Activated CD8-positive, alpha-beta memory T cell treated with anti-CD3 and anti-CD28 coated beads for 24 hours (primary cell): Measurements from ENCODE around the gene IGF2BP3.

Source experiments
- DNase-seq: peaks from one replicate; pipeline ENCODE4 v3.0.0-alpha.2; 2020

IGF2BP3 gene

DNA sequence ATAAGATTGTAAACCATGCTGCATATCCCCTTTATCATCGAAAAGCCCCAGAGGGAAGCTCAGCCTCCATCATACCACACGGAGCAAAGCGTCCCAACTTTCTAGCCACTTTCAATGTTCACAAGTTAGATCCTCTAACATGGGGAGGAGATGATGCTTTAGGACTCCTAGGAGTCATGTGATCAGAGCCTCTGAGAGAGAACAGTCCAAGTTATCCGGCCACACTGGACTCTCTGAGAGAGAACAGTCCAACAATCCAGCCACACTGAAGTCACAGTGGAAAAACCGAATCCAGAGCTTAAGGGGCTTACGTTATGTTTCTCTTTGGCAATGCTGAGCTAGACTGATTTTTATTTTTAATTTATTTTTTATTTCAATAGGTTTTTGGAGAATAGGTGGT lies 98.6 kb downstream of the IGF2BP3 start:
- no peak for DNase-seq

DNA sequence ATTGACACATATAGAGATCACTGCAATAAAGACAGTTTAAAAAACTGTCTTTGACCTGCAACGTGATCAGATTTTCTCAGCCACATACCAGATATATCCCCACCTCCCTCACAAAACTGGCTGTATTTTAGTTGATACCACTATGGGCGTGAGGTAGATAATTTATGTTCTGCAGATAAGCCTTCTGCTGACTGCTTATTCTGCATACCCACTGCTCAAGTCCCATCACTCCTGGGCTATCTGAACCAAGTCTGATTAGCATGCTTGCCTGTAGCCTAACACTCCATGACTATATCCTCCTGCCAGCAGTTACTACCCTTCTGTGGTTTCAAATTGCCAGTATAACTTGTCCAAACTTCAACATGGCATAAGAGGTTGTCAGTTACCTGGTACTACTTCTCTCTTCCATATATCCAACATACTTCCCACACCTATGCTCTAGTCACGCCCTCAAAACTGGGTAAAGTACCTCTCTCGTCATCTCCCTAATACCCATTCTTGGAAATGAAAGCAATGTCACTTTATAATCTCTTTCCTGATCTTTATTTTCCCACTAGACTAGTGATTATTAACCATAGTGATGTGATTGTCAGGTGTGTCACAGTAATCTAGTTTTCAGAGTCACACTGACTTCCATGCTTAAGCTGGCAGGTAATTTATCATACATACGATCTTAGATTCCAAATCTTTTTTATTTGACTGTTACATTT lies 100.4 kb downstream of the IGF2BP3 start:
- DNase-seq: no peak

DNA sequence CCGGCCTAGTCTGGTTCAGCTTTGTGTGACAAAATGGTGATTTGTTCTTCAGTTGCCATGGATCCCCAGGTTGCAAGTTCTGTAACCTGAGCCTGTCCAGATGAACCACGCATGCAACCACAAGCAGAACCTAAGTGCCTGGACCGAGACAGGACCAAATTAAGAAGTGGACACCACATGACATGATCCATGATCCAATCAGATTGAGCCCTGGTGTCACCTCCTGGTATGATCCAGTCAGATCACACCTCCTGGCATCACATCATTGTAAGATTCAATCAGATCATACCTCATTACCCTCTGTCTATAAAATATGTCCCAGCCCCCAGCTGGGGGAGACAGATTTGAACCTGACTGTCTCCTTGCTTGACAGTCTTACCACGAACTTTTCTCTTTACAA lies 101.2 kb downstream of the IGF2BP3 start:
- no peak for DNase-seq

DNA sequence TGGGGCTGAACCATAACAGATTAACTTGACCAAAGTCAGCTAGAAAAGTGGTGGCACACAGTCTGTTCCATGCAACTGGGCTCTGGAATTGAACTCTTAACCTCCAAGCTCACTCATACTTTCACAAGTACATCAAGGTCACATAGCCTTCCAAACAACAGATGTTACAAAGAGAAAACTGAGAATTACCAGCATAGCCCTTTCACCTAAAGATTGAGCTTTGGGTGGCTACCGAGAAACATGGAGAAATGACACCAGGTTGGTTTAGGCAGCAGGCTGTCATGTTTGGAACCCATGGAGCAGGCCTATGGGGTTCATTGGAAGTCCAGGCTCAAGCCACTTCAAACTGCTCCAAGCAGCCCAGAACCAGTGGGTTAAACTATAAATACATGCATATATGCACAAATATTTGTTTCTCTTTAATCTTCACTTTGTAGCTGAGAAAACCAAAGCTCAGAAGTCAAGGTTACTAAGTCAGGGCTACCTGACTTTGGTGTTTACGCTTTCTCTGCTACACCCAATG lies 112.1 kb downstream of the IGF2BP3 start:
- DNase-seq: no peak

DNA sequence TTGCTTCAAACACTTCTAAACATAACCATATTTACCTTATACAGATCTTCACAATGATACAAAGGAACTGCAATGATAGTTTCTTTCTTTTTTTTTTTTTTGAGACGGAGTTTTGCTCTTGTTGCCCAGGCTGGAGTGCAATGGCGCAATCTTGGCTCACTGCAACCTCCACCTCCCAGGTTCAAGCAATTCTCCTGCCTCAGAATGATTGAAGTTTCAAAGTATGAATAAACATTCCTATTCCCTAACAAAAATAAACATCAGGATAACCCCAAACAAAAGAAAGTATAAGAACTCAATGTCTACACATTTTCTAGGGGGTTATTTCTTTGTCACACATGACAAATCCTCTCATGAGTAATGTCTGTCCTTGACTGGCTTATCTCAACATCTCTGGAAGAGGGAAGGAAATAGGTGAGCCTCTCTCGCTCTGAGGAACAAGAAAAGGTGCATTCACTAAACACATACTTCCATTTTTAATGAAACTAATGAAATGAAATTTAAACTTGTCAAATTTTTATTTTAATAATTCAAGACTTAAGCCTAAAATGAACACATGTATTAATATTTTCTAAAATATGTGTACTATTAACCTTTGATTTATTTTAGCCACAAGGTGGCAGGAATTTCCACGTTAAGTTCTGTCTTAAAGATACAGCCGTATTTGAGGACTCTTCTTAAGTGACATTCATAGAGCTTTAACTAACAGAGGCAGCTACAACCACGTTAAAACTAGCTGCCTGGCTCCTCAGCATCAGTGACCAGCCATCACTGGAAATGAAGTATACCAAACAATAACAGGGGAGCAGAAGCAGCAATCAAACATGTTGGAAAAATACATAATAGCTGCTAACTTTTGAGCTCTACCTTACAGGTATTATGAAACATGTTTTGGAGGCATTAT lies 112.8 kb downstream of the IGF2BP3 start:
- no peak for DNase-seq

DNA sequence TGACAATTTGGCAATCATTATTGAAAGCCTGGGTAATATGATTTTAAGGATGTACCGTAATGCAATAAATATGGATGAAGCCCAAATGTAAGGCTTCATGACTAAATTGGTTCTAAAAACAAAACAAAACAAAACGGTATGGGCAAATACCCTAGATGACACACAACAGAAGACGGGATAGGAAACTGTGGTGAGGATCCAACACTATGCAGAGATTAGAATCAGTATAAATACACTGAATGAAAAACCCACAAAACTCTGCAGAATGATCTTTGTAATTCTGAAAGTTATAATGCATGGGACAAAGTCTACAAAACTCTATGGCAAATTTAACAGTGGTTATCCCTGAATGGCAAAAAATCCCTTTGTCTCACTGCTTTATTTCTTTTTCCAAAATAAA lies 113.6 kb downstream of the IGF2BP3 start:
- no peak for DNase-seq

DNA sequence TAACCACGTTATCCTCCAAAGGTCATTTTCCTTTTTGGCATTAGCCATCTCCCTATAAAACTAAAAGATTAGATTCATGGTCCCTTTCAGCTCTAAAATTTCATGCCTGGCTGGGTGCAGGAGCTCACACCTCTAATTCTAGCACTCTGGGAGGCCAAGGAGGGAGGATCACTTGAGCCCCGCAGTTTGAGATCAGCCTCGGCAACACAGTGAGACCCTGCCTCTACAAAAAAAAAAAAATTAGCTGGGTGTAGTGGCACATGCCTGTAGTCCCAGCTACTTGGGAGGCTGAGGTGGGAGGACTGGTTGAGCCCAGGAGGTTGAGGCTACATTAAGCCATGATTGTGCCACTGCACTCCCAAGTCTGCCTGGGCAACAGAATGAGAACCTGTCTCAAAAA lies 114.1 kb downstream of the IGF2BP3 start:
- no peak for DNase-seq

DNA sequence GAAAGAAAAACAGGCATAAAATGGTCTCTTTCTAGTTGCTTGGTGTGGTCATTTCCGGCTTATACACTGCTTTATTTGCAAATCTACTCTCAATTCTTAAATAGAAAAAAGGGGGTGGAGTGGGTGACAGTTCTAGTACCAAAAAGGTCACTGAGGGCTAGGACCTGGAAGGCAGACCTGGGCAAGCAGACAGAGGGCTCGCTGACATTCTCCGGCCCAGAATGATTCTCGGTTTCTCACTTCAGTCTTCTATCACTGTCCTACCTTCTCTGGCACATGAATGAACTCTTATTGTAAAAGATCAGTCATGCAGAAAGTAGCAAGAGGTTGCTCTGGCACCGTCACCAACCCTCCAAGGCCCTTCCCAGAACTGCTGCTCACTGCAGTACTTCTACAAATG lies 117.1 kb downstream of the IGF2BP3 start:
- DNase-seq: no peak

DNA sequence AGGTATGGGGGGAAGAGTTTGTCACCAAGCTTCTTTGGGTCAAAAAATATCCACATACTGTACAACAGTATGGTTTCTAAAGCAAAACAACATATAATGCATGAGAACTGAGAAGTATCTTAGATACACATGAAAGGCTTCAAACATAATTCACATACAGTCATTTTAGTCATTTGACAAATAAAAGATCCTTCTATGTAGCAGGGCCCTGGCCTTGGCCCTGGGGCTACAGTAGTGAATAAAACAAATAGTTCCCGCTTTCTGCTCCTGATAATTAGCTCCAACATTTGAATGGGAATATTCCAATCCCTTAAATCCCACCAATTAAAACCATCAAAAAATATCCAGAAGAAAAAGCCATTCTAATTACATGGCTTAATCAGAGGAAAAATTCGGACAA lies 119.8 kb downstream of the IGF2BP3 start:
- no peak for DNase-seq

DNA sequence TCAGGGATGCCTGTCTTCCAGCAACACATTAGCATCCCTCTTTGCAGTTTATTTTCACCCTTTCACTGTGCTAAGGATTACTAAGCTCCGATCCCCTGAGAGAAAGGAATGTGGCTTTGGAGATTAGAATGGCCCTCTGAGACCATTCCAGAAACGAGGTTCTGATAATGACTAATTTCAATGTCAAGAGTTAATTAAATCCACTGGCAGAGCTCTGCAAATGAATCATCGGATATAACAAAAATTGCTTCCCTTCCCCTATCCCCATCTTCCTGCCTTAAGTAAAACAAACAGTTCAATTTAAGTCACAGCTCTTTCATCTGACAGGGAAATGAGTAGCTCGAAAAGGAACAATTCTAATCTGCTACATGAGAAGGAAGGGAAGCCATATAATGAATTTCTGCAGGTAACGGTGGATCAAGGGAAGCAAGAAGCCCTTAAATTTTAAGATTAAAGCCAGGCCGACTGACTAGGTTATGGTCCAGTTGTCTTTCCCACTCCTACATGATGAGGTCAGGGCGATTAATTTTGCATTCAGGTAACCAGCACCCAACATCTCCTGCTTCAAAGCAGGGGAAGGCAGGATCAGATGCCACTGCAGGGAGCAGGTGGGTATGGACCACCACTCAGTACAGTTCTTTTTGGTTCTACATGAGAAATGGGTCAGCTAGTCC lies 120.7 kb downstream of the IGF2BP3 start:
- DNase-seq: no peak

DNA sequence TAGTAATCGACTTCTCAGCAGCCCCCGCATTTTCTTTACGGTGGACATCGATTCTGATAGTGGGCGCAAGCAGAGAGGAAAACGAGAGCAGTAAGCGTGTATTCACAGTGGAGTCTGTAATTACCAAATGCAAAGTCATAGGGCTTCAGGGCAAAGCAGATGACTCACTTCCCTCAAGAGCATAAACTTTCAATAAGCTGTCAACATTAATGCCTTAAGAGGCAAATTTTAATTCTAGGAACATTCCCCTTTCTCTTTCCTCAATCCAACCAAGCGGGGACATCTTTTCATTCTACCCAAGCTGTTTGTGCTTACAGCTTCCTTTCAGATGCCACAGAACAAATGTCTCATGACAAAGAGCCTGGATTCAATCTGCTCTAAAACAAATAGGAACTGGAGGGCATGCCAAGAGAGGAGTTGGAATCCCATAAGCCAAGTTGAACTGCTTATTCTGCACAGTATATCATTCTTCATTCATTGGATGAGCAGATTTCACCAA lies 122.6 kb downstream of the IGF2BP3 start:
- no peak for DNase-seq

DNA sequence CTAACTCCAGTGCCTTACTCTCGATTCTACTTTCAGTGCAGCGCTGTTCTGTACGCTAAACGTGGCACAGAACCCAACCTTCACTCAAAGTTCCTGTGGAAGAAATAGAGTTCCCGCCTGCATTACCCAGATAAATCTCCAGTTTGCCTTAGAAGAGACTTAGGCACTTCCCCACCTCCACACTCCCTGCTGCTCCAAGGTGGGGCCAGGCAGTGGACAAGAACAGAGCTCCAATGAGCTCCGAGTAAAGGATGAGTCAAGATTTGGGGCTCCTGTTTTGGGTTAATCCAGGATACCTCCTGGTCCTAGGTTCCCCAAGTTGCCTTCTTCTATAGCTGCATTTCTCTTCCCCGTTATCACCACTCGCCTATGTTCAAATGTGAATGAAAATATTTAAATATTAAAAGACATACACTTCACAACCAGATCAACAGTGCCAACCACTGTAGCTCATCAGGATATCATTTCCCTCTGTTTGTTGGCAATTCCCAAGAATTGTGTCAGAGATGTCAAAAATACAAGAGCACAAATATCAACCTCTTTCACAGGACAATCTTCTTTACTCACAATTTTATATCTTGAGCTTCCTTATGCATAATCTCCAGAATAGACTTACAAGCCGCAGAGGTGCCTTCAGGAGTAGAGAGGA lies 123.1 kb downstream of the IGF2BP3 start:
- DNase-seq: no peak

DNA sequence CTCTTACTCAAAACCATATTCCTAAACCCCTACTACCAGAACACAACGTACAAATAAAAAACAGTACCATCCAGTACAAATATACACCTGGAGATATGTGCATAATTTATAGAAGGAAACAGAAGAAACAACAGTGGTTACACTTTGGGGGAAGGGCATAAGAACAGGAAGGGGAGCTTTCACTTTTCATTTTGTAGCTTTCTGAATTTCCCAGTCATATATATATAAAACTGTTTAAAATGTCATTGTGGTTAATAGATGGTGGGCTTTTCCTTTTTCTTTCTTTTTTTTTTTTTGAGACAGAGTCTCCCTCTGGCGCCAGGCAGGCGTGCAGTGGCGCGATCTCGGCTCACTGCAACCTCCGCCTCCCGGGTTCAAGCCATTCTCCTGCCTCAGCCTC lies 124.0 kb downstream of the IGF2BP3 start:
- DNase-seq: no peak

DNA sequence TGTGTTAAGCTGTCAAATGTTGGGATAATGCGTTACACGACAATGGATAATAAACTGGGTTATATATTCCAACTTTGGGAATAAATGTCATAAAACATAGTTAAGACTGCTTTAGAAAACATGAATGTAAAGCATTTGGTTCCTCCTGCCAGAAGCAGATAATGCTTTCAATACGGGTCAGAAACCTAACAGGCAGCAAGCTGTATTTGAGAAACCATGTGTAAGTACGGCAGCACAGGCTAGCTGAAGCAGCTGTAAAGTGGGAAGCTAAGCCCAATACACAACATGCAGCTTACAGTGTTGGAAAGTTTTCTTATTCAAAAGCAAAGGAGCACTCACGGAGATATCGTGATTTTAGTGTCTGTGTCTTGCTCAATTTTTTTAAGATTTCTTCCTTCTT lies 124.7 kb downstream of the IGF2BP3 start:
- DNase-seq: no peak

DNA sequence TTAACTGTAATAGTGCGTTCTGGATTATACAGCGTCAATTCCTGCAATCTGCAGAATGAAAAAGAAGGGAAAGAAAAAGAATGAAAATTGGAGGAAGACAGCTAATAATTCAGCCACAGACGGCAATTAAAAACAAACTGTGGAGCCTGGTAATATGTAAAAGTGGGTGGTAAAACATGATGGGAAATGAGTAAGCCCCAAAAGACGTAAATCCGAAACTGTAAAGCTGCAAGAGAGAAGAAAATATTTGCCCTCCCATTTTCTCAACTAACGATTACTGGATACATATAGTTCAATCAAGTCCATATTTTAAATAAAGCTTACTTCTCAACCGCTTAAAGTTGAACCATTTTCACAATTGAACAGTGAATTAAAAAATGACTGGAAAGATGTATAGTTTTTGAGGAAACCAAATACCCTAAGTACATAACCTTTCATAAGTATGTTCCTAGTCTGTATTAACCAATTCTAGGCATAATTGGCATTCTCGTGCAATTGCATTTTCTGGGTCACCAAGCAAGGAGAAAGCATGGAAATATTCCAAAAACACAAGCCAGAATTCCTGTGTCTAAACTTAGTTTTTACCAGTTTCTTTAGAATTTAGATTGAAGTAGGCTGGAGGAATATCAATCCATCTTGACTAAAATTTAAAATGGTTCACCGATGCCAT lies 126.3 kb downstream of the IGF2BP3 start:
- no peak for DNase-seq

DNA sequence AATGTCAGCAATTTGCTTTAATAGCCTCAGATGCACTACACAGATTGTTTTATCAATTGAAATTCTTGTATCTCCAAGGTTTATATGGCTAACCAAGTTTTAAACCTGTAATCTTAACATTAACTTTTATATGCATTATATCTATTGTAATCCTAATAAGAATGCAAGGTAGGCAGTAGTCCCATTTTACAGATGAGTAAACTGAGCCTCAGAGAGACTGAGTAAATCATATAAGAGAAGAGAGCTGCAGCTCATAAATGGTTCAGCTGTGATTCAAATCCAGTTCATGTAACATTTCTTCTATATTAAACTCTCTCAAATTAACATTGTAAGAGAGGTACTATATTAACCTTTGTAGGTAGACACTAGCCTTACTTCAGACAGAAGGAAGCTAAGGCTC lies 127.2 kb downstream of the IGF2BP3 start:
- no peak for DNase-seq

DNA sequence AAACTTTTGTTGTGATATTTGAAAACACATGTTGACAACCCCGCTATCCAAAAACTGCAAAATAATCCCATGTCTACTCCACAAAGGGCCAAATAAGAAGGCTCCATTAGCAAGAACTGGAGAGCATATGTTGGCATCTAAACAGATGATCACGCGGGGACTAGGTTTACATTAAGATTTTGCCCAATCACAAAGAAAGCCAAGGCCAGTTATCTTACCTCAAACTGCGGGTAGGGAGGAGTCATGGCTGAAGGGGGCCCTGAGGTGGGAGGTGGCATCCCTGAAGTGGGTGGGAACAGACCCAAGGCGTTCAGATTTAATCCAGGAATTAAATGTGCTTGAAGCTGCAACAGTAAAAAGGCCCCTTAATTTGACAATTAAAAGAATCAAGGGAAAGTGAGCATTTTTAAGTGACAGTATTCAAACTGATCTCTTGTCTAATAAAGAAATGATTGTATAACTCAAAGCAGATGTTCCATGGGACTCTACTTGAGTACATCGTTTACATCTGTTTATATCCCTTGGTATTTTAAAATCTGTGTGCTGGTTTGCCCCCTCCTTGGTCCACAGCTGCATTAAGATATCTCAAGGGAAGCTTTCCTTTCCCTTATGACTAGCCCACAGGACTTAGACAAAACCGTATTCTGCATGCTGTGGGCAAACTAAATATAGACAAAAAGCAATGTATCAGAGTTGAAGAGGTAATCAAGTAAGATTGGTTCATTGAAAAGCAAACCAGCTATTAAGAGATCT lies 128.3 kb downstream of the IGF2BP3 start:
- DNase-seq: no peak

DNA sequence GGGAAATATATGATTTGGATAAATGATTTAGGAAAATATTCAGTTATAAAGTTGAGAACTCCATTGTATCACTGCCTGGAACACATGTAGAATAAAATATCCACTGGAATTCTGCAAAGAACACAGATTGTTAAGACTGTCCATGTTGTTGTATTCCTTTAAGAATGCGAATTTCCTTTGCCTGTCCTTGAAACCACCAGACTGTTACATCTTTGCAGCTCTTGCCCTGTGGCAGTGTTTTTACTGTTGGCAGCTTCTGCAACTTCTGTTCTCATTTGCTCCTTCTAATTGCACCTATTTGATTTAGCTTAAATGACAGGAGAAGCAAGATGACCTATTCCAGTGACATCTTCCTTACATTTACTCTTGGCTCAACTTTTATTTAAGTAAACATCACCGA lies 131.4 kb downstream of the IGF2BP3 start:
- no peak for DNase-seq

DNA sequence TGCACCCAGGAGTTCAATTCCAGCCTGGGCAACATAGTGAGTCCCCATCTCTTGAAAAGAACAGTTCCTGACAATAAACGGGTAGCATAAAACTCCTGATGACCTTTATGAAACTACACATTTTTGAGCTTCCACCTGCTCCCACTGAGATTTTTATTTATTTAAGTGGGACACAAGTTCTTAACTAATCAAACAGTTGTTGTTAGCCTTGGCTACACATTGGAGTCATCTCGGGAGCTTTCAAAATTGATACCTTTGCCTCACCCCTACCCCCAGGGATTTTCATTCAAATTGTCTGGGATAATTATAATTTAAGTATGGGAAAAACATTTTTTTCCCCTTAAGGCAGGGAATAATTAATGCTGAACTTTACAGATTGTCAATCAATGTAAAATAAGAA lies 131.9 kb downstream of the IGF2BP3 start:
- no peak for DNase-seq

DNA sequence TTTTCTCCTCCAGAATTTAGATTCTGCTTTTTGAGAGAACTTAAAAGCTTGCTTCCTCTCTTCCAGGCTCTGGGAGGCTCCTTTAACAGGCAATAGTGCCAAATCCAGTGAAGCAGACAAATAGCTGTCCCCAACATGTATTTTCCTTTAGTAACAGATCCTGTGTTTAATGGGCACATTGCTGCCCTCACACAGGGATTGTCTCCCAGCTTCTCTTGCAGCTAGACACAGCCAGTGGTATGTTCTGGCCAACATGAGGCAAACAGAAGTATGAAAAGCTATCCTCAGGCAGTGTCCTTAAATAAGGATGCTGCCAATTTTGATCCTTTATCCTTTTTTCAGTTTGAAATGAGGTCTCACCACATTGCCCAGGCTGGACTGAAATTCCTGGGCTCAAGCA lies 132.9 kb downstream of the IGF2BP3 start:
- no peak for DNase-seq

DNA sequence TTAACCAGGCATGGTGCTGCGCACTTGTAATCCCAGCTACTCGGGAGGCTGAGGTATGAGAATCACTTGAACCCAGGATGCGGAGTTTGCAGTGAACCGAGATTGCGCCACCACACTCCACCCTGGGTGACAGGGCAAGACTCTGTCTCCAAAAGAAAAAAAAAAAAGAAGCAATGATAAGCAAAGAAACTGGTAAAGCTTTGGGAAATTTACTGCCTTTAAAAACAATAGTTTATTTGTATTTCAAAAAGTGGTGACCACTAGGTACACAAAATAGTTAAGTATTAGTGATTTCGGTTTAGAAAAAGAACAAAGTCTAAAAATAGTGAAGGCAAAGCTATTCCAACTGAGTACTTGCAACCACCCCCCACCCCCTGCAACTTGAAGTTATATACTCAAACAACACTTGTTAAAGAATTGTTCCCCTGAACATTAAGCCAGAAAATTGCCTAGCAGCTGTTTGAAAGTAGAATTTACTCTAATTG lies 133.4 kb downstream of the IGF2BP3 start:
- DNase-seq: no peak
